IPS-18a (cell line): ENCODE measurements around the gene BCAS3.

Source experiments
- H3K27ac ChIP-seq: one replicate; pipeline ENCODE4 v1.5.1; 2013; ENCODE audit warnings: low read length
- H3K27me3 ChIP-seq: one replicate; pipeline ENCODE4 v1.6.1; 2013; ENCODE audit warnings: mild to moderate bottlenecking, low read length; ENCODE audit not compliant: control insufficient read depth, insufficient read depth
- H3K36me3 ChIP-seq: one replicate; pipeline ENCODE4 v1.6.1; 2013; ENCODE audit warnings: low read depth, low read length; ENCODE audit not compliant: control insufficient read depth
- H3K4me1 ChIP-seq: one replicate; pipeline ENCODE4 v1.6.1; 2013; ENCODE audit warnings: low read depth, low read length; ENCODE audit not compliant: control insufficient read depth
- H3K4me3 ChIP-seq: one replicate; pipeline ENCODE4 v1.5.1; 2013; ENCODE audit warnings: low read length
- H3K9ac ChIP-seq: one replicate; pipeline ENCODE4 v1.6.1; 2013; ENCODE audit warnings: mild to moderate bottlenecking, low read length, moderate library complexity
- H3K9me3 ChIP-seq: one replicate; pipeline ENCODE4 v1.6.1; 2013; ENCODE audit warnings: low read depth, low read length; ENCODE audit not compliant: control insufficient read depth

The BCAS3 gene

DNA sequence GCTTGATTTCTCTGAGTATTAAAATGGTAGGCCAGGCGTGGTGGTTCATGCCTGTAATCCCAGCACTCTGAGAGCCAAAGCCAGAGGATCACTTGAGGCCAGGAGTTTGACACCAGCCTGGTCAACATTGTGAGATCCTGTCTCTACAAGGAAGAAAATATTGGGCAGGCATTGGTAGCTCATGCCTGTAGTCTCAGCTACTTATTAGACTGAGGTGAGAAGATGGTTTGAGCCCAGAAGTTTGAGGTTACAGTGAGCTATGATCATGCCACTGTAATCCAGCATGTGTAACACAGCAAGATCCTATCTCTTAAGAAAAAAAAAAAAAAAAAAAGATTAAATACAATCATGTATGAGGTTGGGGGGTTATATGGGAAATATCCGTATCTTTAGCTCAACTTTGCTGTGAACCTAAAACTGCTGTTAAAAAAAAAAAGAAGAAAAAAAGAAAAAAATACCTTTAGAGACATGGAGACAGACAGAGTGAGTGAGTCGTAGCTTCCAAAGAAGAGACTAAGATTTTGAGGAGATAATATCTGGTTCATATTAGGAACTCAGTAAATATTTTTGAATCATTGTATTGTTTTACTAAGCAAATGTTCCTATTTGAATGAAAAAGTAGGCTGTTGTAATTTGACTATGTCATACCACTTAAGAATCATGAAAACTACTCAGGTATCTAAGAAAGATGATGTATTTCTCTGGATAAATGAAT is 396.3 kb downstream of the BCAS3 start:
- H3K27me3 ChIP-seq, result no peaks in the 10 kb centered on the region

DNA sequence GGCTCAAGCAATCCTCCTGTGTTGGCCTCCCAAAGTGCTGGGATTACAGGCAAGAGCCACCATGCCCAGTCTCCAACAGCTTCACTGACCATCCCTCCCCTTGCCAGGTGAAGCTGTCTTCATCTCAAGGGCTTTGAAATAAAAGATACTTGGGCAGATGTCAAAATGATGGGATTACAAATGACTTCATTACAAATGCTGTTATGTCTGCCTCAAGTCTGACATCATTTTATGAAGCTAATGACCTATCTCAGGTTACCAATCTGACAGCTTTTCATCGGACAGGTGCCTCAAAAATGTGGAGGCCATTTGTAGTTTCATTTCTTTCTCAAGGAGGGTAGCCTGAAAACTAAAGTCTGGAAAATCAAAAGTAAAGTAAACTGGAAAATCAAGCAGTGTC is 398.3 kb downstream of the BCAS3 start:
- no peaks in the 10 kb centered on the region for H3K4me1 ChIP-seq
- no peaks in the 10 kb centered on the region for H3K27me3 ChIP-seq
- no peak overlapping the region for H3K9ac ChIP-seq
- H3K27ac ChIP-seq, result no peak overlapping the region
- H3K9me3 ChIP-seq, result no peaks in the 10 kb centered on the region
- H3K36me3 ChIP-seq, result no peaks in the 10 kb centered on the region
- H3K4me3 ChIP-seq, result no peak overlapping the region

More for the DNA sequence above, 396.3 kb downstream of the BCAS3 start:
- H3K9ac ChIP-seq, result no peak overlapping the region
- no peak overlapping the region for H3K27ac ChIP-seq
- H3K9me3 ChIP-seq, result no peaks in the 10 kb centered on the region
- H3K36me3 ChIP-seq, result no peaks in the 10 kb centered on the region
- H3K4me1 ChIP-seq, result no peaks in the 10 kb centered on the region
- H3K4me3 ChIP-seq, result no peak overlapping the region

DNA sequence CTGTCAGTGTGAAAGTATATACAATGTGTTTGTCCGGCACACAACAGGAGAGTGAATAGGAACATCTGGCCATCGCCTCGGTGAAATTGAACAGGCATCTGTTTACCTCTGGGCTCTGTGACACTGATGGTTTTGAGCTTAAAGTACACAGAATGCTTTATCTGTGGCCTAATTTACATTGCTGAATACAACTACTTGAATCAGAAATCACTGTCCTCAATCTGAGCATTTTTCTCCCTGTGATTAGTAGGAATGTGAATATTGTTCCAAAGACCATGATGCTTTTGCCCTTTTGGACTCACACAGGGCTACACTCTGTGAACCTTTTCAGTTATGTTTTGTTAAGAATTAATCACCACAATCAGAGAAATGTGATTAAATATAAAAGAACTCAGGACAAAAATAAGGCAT is 399.0 kb downstream of the BCAS3 start:
- Histone ChIP-seq H3K9me3 (no peaks in the 10 kb centered on the region), H3K9ac (no peak overlapping the region), H3K4me1 (no peaks in the 10 kb centered on the region), H3K27ac (no peak overlapping the region), H3K27me3 (no peaks in the 10 kb centered on the region), H3K4me3 (no peak overlapping the region), H3K36me3 (no peaks in the 10 kb centered on the region)

DNA sequence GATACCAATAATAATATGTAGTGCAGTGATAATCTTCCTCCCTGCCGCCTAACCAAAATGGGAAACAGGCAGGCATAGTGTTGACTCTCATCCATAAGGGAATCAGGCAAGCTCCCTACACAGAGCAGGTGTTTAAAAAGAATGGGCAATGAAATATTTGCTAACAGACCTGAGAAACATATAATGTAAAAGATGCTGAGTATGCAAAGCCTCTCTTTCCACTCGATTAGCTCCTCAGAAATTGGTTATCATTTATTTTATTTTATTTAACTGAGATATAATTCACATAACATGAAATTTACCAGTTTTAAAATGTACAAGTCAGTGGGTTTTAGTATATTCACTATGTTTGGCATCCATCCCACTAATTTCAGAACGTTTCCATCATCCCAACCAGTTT is 404.3 kb downstream of the BCAS3 start:
- no peak overlapping the region for H3K9ac ChIP-seq
- no peaks in the 10 kb centered on the region for H3K4me1 ChIP-seq
- no peak overlapping the region for H3K27ac ChIP-seq
- no peaks in the 10 kb centered on the region for H3K27me3 ChIP-seq
- H3K4me3 ChIP-seq, result no peak overlapping the region
- H3K36me3 ChIP-seq, result no peaks in the 10 kb centered on the region
- no peaks in the 10 kb centered on the region for H3K9me3 ChIP-seq

DNA sequence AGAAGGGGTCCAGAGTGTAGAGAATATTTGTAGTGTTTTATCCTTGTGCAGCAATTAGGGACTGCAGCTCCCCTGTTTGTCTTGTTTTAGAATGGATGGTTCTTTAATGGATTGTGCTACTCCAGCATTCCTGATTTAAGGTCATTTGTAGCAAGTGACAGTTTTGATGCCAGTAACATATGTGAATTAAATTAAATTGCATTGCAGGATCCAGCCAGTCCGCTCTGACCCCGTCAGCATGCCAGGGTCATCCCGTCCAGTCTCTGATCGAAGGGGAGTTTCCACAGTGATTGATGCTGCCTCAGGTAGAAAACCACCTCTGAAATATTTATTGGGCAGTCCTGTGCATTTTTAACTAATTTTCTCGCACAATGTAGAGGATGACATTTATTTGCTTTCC is 406.6 kb downstream of the BCAS3 start:
- Histone ChIP-seq H3K4me3 (no peak overlapping the region), H3K27me3 (no peaks in the 10 kb centered on the region)

DNA sequence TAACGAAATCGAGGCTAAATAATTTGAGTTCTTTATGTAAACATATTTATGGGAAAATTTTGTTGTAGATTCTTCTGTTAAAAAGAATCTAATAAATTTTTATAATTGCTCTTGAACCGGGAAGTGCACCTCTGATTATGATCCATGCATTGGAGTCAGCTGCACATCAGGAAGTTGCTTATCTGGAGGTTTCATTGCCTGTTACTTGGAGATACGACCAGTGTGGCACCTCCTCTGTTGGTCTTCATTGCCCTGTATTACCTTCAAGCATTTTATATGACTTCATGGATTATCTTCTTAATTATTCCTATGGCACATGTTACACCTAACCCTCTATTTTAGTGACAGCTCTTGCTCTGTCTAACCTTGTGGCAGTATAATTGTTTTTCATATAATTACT is 409.4 kb downstream of the BCAS3 start:
- Histone ChIP-seq H3K27ac (no peak overlapping the region), H3K9ac (no peak overlapping the region), H3K27me3 (no peaks in the 10 kb centered on the region), H3K36me3 (no peaks in the 10 kb centered on the region), H3K4me3 (no peak overlapping the region), H3K4me1 (no peaks in the 10 kb centered on the region), H3K9me3 (peaks cover 2% of the 10 kb centered on the region)

More for the DNA sequence above, 406.6 kb downstream of the BCAS3 start:
- Histone ChIP-seq H3K27ac (no peak overlapping the region), H3K4me1 (no peaks in the 10 kb centered on the region), H3K36me3 (no peaks in the 10 kb centered on the region), H3K9me3 (no peaks in the 10 kb centered on the region), H3K9ac (no peak overlapping the region)

DNA sequence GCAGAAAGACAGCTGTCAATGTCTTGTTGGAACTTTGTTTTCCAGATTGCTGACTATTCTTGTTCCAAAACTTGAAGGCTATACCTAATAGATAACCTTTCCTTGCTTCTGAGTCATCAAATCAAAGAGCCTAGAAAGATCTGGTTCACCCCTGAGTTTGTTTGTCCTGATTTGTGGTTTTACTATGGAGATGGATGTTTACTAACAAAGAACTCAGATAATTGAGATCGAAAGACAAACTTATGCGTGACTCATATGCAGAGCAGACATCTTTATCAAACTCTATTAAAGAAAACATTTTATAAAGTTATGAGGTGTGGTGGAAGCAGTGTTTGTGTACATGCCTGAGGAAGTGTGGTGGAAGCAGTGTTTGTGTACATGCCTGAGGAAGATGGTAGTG is 410.9 kb downstream of the BCAS3 start:
- H3K27me3 ChIP-seq, result no peaks in the 10 kb centered on the region
- no peak overlapping the region for H3K9ac ChIP-seq
- H3K36me3 ChIP-seq, result no peaks in the 10 kb centered on the region
- peaks cover 8% of the 10 kb centered on the region for H3K9me3 ChIP-seq
- no peaks in the 10 kb centered on the region for H3K4me1 ChIP-seq
- no peak overlapping the region for H3K4me3 ChIP-seq
- no peak overlapping the region for H3K27ac ChIP-seq

DNA sequence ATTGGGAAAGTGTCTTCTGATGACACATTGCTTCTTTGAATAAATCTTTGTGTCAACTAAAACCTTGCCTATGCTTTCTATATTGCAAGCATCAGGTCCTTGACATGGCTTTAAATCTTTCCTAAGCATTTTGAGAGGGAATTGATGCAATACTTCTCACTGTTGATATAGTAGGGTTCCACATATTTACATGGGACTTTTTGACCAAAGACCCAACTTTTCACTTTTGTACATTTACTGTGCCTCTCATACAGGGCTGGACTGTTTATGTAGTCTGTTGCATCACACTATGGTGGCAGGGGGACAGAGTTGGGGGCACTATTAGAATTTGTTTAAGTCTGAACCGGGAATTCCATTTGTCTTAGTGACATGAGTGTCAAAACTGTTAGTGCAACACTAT is 413.4 kb downstream of the BCAS3 start:
- H3K27ac ChIP-seq, result no peak overlapping the region
- H3K4me3 ChIP-seq, result no peak overlapping the region
- H3K4me1 ChIP-seq, result no peaks in the 10 kb centered on the region
- H3K9ac ChIP-seq, result no peak overlapping the region
- no peaks in the 10 kb centered on the region for H3K27me3 ChIP-seq
- H3K36me3 ChIP-seq, result no peaks in the 10 kb centered on the region
- peaks cover 8% of the 10 kb centered on the region for H3K9me3 ChIP-seq

DNA sequence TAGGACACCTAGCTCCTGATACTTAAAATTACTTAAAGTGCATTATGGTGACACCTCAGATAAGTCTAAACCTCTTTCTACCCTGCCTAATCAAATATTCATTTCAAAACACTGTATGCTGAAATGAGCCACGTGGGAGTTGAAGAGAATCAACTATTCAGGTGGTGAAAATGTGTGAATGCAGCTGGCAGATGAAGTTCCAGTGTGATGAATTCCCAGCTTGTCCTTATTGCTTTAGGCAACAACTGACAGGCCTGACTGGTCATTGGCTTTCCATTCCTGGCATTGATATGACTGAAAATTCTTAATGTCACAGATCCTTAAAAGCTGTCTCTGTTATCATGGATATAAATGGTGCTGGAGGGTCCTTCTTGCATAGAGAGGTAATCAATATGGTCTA is 420.1 kb downstream of the BCAS3 start:
- H3K9ac ChIP-seq, result no peak overlapping the region
- H3K4me1 ChIP-seq, result no peaks in the 10 kb centered on the region
- no peak overlapping the region for H3K4me3 ChIP-seq
- no peaks in the 10 kb centered on the region for H3K36me3 ChIP-seq
- no peaks in the 10 kb centered on the region for H3K9me3 ChIP-seq
- H3K27me3 ChIP-seq, result no peaks in the 10 kb centered on the region
- H3K27ac ChIP-seq, result no peak overlapping the region

DNA sequence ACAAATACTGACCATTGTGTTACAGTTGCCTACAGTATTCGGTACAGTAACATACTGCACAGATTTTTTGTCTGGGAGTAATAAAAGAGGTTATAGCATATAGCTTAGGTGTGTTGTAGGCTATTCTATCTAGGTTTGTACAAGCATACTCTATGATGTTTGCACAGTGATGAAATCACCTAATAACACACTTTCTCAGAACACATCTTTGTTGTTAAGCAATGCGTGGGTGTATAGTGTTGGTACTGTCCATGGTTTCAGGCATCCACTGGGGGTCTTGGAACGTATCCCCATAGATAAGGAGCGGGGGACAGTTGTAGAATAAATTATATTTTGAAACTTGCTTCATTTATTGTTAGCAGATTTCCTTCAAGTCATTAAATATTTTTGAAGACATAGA is 428.7 kb downstream of the BCAS3 start:
- H3K27me3 ChIP-seq, result no peaks in the 10 kb centered on the region
- H3K4me1 ChIP-seq, result no peaks in the 10 kb centered on the region
- no peaks in the 10 kb centered on the region for H3K36me3 ChIP-seq
- H3K9ac ChIP-seq, result no peak overlapping the region
- no peaks in the 10 kb centered on the region for H3K9me3 ChIP-seq
- no peak overlapping the region for H3K4me3 ChIP-seq
- no peak overlapping the region for H3K27ac ChIP-seq

DNA sequence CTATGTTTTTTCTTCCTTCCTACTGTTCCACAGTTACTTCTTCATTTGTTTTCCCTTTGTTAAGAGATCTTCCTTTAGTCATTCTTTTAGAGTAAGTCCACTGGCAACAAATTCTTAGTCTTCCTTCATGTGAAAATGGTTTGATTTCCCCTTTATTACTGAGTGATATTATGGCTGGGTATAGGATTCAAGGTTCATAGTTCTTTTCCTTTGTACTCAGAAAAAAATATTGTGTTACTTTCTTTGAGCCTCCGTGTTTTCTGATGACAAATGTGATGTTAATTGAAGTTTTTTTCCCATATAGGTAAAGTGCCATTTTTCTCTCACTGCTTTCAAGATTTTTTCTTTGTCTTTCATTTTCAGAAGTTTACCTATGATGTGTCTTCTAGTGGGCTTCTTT is 438.9 kb downstream of the BCAS3 start:
- Histone ChIP-seq H3K4me3 (no peak overlapping the region), H3K27me3 (no peaks in the 10 kb centered on the region), H3K9ac (no peak overlapping the region), H3K4me1 (no peaks in the 10 kb centered on the region), H3K9me3 (no peaks in the 10 kb centered on the region), H3K27ac (no peak overlapping the region), H3K36me3 (no peaks in the 10 kb centered on the region)

DNA sequence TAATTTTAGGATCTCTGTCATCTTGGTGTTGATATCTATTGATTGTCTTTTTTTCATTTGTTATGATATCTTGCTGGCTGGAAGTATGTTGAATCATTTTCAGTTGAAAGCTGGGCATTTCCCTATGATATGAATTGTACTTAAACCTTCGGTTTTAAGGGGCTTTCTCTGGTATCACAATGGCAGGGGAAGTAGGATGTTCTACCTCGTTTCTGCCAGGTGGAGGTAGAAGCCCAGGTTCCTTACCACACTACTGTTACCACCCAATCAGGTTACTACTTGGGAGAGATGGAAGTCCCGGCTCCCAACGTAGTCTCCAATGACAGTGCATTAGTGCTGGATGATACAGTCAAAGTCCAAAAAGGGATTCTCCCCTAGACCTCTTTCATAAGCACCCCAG is 440.3 kb downstream of the BCAS3 start:
- Histone ChIP-seq H3K4me1 (no peaks in the 10 kb centered on the region), H3K9me3 (no peaks in the 10 kb centered on the region), H3K27ac (no peak overlapping the region), H3K4me3 (no peak overlapping the region), H3K36me3 (no peaks in the 10 kb centered on the region), H3K27me3 (no peaks in the 10 kb centered on the region), H3K9ac (no peak overlapping the region)
